IPS-18c (cell line): ENCODE results near the gene ANO1.

Experiments
- H3K4me3 ChIP-seq: 2 replicates; pipeline ENCODE4 v1.7.0; 2013; ENCODE audit warnings: low read depth, mild to moderate bottlenecking, low read length, moderate library complexity; ENCODE audit not compliant: insufficient read depth
- H3K9me3 ChIP-seq: one replicate; pipeline ENCODE4 v1.6.1; 2013; ENCODE audit warnings: mild to moderate bottlenecking, low read length, moderate library complexity; ENCODE audit not compliant: control insufficient read depth, insufficient read depth

Gene ANO1

DNA sequence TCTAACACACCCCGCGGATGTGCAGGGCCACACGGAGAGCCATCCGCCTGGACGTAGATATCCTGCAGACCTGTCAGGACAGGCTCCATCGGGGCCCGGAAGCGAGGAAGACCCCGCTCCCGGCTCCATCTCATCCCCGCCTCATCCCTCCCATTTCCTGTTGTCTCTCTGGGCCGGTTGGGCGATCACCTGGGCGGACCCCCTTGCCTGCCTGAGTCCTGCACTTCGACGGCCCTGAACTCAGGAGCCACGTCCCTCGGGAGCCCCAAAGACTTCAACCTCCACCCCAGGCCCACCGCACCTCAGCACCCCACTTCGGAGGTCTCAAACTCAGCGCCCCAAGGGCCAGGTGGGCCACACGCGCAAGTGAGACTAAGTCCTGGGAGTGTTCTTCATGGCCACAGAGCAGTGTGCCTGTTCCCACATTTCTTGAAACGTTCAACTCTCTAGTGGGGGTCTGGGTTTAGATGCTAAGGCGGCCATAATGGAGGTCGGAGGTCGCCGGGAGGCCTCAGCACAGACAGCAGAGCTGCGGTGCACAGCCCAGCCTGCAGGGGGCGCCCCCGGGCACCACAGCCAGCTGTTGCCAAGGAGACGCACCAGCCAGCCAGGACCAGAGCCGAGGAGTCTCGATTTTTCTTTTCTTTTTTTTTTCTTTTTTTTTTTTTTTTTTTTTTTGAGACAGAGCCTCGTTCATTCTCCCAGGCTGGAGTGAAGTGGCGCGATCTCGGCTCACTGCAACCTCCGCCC is 99.0 kb downstream of the ANO1 start:
- Histone ChIP-seq H3K4me3 (no peak overlapping the region), H3K9me3 (no peaks in the 10 kb centered on the region)

GRCh38 chr11:70180906-70181305 is 102.8 kb downstream of the ANO1 start:
- Histone ChIP-seq H3K4me3 (no peak overlapping the region), H3K9me3 (no peaks in the 10 kb centered on the region)

GRCh38 chr11:70182266-70182665 is 104.1 kb downstream of the ANO1 start:
- H3K9me3 ChIP-seq, result no peaks in the 10 kb centered on the region

GRCh38 chr11:70183032-70183431 is 104.9 kb downstream of the ANO1 start:
- no peak overlapping the region for H3K4me3 ChIP-seq

More at GRCh38 chr11:70182266-70182665, 104.1 kb downstream of the ANO1 start:
- H3K4me3 ChIP-seq, result no peak overlapping the region

GRCh38 chr11:70183483-70184176 is 105.5 kb downstream of the ANO1 start:
- H3K4me3 ChIP-seq, result no peak overlapping the region

More at GRCh38 chr11:70183032-70183431, 104.9 kb downstream of the ANO1 start:
- peaks cover 2% of the 10 kb centered on the region for H3K9me3 ChIP-seq

GRCh38 chr11:70184396-70184795 is 106.3 kb downstream of the ANO1 start:
- Histone ChIP-seq H3K4me3 (no peak overlapping the region), H3K9me3 (peaks cover 2% of the 10 kb centered on the region)

More at GRCh38 chr11:70183483-70184176, 105.5 kb downstream of the ANO1 start:
- H3K9me3 ChIP-seq, result peaks cover 2% of the 10 kb centered on the region

- H3K9me3 ChIP-seq, result peaks cover 2% of the 10 kb centered on the region
- H3K4me3 ChIP-seq, result no peak overlapping the region
Observed at GRCh38 chr11:70185348-70186055, 107.4 kb downstream of the ANO1 start.

- Histone ChIP-seq H3K4me3 (no peak overlapping the region), H3K9me3 (peaks cover 2% of the 10 kb centered on the region)
Observed at GRCh38 chr11:70186420-70186819, 108.3 kb downstream of the ANO1 start.

GRCh38 chr11:70186936-70187335 is 108.8 kb downstream of the ANO1 start:
- Histone ChIP-seq H3K4me3 (no peak overlapping the region), H3K9me3 (peaks cover 2% of the 10 kb centered on the region)

DNA sequence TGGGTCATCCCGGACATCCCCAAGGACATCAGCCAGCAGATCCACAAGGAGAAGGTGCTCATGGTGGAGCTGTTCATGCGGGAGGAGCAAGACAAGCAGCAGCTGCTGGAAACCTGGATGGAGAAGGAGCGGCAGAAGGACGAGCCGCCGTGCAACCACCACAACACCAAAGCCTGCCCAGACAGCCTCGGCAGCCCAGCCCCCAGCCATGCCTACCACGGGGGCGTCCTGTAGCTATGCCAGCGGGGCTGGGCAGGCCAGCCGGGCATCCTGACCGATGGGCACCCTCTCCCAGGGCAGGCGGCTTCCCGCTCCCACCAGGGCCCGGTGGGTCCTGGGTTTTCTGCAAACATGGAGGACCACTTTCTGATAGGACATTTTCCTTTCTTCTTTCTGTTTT is 109.7 kb downstream of the ANO1 start:
- H3K9me3 ChIP-seq, result peaks cover 2% of the 10 kb centered on the region
- H3K4me3 ChIP-seq, result no peak overlapping the region

GRCh38 chr11:70189622-70190021 is 111.5 kb downstream of the ANO1 start:
- Histone ChIP-seq H3K9me3 (peaks cover 2% of the 10 kb centered on the region), H3K4me3 (no peak overlapping the region)

GRCh38 chr11:70191495-70192140 is 113.5 kb downstream of the ANO1 start:
- no peak overlapping the region for H3K4me3 ChIP-seq
- peaks cover 2% of the 10 kb centered on the region for H3K9me3 ChIP-seq

DNA sequence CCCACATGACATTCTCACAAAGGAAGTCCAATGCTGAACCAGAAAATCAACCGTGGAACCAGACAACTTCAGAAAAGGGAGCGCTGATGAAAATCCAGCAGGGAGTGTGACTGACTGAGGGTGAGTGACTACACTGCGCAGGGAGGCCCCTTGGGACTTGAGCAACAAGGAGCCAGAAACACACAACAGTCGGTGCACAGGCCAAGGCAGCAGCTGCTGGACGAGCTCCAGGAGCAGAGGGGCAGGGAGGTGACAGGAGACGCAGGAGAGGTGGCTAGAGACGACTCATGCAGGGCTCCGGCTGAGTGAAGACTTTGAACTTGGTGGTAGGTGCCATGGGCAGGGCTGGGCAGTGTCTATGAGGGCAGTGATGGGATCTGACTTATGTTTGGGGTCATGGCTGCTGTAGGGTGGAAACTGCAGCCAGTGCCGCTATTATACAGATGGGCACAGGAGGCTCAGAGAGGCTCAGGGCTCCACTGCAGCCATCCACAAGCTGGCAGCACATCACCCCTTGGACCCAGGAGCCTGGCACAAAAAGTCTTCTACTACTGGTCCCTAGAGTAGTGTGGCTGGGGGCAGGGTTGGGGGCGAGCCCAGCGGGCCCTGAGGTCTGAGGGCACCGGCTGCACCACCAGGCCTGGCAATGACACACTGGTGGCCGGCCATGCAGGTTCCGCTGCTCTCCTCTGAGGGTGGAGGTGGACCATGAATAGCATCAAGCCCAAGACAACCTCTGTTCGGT is 114.7 kb downstream of the ANO1 start:
- Histone ChIP-seq H3K9me3 (no peaks in the 10 kb centered on the region), H3K4me3 (no peak overlapping the region)

GRCh38 chr11:70193411-70194292 is 115.5 kb downstream of the ANO1 start:
- no peak overlapping the region for H3K4me3 ChIP-seq
- no peaks in the 10 kb centered on the region for H3K9me3 ChIP-seq

- no peaks in the 10 kb centered on the region for H3K9me3 ChIP-seq
Observed at GRCh38 chr11:70194792-70195791, 117.0 kb downstream of the ANO1 start.

More at GRCh38 chr11:70194792-70195791, 117.0 kb downstream of the ANO1 start:
- H3K4me3 ChIP-seq, result no peak overlapping the region
